ENCODE results near the gene NDE1.

- TF ChIP-seq POLR2A (IDR thresholded peaks at IDR 0.05; ENCODE audit: low read depth) (no peak), CTCF (IDR thresholded peaks at IDR 0.05) (no peak), POLR2AphosphoS5 (IDR thresholded peaks at IDR 0.05) (peak; percentile 47 to 79), EP300 (IDR thresholded peaks at IDR 0.05) (no peak)
These were observed 53.1 kb downstream of the NDE1 start for GRCh38 chr16:15703029-15703736.

Data from esophagus muscularis mucosa (tissue), 4 donors.